CD4-positive, alpha-beta T cell treated with Interleukin-15 for 1 hour (primary cell): ENCODE results near the gene KRTAP5-2.

Experiments used
- DNase-seq: peaks from one replicate; pipeline ENCODE4 v3.0.0-alpha.2; 2020

Gene KRTAP5-2

GRCh38 chr11:1565904-1566247, 32.2 kb downstream of the KRTAP5-2 start:
- no peak for DNase-seq

GRCh38 chr11:1565173-1565903, 32.8 kb downstream of the KRTAP5-2 start:
- DNase-seq, result no peak

DNA sequence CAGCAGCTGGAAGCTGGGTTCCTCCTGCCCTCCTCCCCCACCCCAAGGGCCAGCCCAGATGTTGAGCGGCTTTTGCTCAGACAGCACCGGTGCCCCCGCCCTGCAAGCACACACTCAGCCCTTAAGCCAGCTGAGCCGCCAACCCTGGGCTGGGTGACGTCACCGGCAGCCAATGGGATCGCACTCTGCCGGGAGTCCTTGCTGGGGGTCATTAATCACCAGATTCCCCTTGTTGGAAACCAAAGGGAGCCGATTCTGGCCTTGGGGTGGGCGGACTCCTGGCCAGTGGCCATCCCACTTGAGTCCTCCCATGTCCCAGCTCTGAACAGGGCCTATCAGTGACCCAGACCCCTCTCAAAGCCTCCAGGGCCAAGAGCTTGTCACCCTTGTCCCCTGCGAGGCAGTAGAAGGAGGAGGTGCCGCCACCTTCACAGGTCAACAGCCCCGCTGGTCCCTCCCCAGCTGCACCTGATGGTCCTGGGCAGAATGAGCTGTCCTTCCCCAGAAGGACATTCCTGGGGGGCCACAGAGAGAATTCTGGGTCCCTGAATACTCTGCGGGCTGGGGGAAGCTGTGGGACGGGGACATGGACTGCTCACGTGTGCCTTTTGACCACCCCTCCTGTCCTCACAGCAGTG, 33.4 kb downstream of the KRTAP5-2 start:
- no peak for DNase-seq

DNA sequence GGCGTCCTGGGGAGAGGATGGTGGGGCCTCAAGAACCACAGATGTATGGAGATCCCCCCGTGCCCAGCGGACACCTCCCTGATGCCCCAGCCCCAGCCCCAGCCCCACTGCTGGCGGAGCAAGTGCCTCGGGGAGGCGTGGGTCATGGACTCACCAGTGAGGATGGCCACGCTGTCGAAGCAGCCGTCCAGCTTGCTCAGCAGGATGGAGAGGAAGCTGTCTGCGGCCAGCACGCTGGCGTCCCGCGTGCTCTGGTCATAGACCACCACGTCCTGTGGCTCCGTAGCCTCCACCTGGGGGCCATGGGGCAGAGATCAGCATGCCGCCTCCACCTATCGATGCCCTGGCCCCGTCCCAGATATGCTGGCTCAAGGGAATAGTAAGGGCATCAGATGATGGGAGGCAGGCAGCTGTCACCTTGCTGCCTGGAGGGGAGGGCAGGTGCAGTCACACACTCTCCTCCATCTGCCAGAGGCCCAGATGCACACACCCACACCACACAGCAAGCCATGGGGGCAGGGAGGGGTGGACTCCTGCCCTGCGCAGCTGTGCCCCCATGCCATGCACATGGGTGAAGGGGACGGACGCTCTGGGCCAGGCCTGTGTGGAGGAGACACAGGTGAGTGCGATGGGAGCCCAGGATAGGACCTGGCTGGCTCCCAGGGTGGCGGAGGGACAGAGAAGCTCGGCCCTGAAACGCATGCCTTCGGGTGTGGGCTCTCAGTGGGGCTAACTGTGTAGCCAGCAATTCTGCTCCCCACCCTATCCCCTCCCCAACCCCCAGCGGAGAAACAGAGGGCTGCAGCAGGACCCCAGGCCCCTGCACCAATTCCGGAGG, 34.2 kb downstream of the KRTAP5-2 start:
- no peak for DNase-seq

DNA sequence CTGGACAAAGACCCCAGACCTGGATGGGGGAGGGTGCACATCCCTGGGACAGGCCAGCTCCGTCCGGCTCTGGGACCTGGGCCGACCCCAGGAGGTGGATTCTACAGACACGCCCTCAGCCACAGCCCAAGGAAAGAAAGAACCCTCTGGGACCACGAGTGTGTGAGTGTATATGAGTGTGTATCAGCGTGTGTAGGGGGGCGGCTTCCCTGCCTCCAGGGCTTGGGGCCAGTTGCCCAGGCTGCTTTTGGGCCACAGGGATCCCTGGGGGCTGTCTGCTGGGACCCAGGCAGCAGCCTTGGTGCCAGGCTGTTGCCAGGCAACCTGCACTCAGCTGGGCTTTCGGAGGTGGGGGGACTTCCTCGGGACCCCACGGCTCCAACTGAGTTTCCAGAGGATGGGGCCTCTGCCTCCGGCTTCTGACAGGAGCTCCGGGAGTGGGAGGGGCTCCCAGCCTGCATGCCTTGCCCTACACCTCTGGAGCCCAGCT, 34.9 kb downstream of the KRTAP5-2 start:
- no peak for DNase-seq

- DNase-seq, result no peak
Observed at GRCh38 chr11:1562469-1563148, 35.5 kb downstream of the KRTAP5-2 start.

GRCh38 chr11:1561955-1562354, 36.1 kb downstream of the KRTAP5-2 start:
- no peak for DNase-seq

GRCh38 chr11:1561266-1561665, 36.8 kb downstream of the KRTAP5-2 start:
- DNase-seq, result no peak

GRCh38 chr11:1560649-1561251, 37.3 kb downstream of the KRTAP5-2 start:
- DNase-seq, result no peak

- DNase-seq, result no peak
Observed at GRCh38 chr11:1560002-1560648, 38.0 kb downstream of the KRTAP5-2 start.

DNA sequence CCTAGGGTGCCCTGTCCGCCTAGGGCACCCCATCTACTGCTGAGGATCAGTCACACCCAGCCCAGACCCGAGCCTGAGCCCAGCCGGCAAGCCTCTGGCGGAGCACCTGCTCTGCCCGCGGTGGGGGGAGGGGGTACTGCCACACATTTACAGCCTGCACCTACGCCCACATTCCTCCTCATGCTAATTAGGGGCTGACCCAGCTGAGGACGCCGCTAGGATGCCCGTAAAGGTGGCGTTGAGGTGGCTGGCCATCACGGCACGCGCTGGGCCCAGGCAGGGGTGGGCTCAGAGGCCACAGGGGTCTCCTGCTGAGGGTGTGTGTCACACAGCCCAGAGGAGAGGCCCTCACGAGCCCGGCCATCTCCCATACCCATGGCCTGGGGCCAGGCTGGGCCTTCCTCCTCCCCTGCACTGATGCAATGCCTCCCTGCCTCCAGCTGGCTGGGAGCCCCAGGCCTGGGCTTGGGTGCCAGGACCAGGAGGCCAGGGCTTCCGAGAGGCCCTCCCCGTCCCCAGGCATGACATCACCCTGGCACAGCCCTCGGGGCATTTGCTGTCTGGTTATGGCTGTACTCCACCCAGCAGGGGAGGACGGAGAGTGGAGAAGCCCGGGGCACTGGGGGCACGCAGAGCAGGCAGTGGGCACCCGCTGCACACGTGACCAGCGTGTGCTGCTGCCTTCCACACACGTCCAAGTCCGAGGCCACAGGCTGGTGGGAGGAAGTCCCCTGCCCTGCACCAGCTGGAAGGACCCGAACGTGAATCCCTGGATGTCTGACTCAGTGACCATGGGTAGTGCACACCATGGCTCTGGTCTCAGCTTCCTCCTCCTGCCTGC, 38.8 kb downstream of the KRTAP5-2 start:
- DNase-seq, result no peak

DNA sequence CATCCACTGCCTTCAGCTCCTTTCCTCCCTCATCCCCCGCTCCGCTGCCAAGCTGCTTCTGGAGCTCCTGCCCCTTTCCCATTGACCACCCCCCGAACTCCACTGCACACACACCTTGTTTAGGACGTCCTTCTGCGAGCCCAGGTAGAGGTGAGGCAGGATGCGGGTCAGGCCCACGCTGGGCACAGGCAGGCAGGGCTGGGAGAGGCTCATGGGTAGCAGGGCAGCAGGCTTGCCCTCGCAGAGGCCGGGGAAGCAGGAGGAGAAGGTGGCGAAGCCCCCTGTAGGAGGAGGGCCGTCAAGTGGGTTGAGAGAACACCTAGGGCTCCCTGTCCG, 39.4 kb downstream of the KRTAP5-2 start:
- DNase-seq, result no peak

DNA sequence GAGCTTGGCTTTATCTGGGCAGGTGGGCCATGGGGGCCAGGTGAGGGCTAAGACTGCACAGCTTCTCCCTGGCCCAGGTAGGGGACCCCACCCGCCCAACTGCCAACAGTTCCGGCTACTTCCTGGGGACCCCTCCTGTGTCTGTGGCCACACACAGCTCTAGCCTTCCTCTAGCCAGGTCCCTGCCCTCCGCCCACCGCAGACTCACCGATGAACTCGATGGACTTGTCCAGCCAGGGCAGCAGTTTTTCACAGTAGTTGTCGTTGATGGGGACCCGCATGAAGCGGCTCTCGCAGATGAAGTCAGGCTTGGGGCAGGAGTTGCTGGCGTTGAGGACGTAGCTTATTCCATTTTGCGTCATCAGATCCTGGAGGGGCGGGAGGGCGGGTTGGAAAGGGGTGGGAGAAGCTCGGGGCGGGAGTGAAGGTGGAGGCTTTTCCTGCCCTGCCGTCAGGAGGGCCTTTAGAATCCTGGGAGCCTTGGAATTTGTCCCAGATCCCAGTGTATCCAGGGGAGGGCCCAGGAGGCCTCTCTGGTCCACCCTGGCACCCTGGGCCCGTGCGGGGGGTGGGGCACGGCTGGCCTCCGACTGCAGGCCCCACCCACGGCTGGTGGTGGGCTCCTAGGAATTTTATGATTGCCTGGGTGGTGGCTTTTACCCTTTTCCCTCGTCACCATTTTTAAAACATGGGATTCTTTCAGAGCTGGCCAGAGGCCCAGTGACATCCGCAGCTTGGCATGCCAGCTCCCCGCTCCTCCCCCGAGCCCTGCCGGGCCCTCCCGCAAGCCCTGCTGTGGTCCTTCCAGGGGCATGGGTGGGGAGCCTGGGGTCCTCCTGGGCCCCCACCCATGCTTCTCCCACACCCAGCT, 40.0 kb downstream of the KRTAP5-2 start:
- no peak for DNase-seq

- no peak for DNase-seq
Observed at GRCh38 chr11:1557051-1557884, 40.8 kb downstream of the KRTAP5-2 start.

GRCh38 chr11:1556278-1556902, 41.7 kb downstream of the KRTAP5-2 start:
- no peak for DNase-seq

- no peak for DNase-seq
Observed at GRCh38 chr11:1555713-1556153, 42.4 kb downstream of the KRTAP5-2 start.

DNA sequence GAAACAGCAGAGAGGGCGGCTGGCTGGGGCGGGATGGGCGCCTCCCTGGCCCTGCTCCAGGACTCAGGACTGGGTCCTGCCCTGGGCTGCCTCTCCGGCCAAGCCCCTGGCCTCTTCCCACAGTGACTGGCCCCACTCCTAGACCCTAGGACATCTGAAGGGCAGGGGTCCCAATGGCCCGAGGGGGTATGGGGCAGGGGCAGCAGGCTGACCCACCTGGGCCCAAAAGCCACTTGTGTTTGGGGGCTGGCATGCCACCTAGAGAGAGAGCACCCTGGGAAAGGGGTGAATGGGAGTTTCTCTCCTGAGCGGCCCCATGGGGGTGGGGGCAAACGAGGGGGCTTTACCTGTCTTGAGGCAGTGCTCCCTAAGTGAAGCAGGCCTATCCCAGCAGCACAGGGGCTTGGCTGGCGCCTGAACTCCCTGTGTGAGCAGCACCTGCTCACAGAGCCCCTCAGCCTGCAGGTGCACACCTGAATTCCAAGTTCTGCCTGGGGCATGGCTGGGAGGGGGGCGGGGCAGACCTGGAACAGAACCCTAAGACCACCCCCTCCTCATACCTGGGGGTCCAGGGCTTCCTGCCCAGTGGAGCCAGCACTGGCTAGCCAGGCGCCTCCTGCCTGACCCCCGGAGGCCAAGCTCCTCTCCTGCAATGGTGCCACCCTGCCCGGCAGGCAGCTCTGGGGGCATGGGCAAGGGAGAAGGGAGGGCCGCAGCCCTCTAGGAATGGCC, 42.9 kb downstream of the KRTAP5-2 start:
- no peak for DNase-seq
